ENCODE results near the gene JPH2. TPM values are rescaled to one million over a fixed set of nuclear protein-coding genes. Genes with fewer than 3 reads are reported as not detected.
A peak's percentile ranks its signal among the peaks of the same experiment; 100 is the strongest.
"Not testable (repeated sequence)": the region's sequence is repeated elsewhere in the genome, so short reads cannot be mapped to it uniquely, and the experiment has no call there.

The JPH2 gene
- total RNA-seq, 1 experiment from 2014 or later = 31.8 TPM

GRCh38 chr20:44159125-44159524 lies 27.9 kb downstream of the JPH2 start:
- no peak for DNase-seq (ENCODE audit: low read depth)

- no peak for DNase-seq (ENCODE audit: low read depth)
These were observed 29.9 kb downstream of the JPH2 start for GRCh38 chr20:44157061-44157460.

GRCh38 chr20:44154521-44155001 lies 32.4 kb downstream of the JPH2 start:
- peak; percentile 80 for DNase-seq (ENCODE audit: low read depth)

- peak; percentile 55 for DNase-seq (ENCODE audit: low read depth)
These were observed 33.3 kb downstream of the JPH2 start for GRCh38 chr20:44153636-44154043.

GRCh38 chr20:44151621-44152416 lies 35.2 kb downstream of the JPH2 start:
- DNase-seq (ENCODE audit: low read depth) = no peak

GRCh38 chr20:44146272-44146671 lies 40.7 kb downstream of the JPH2 start:
- DNase-seq (ENCODE audit: low read depth) = no peak

- DNase-seq (ENCODE audit: low read depth) = no peak
These were observed 41.7 kb downstream of the JPH2 start for GRCh38 chr20:44145131-44145775.

- no peak for DNase-seq (ENCODE audit: low read depth)
These were observed 43.1 kb downstream of the JPH2 start for GRCh38 chr20:44143936-44144335.

- DNase-seq (ENCODE audit: low read depth) = peak; percentile 90
These were observed 44.6 kb downstream of the JPH2 start for GRCh38 chr20:44142413-44142812.

GRCh38 chr20:44141873-44142272 lies 45.1 kb downstream of the JPH2 start:
- DNase-seq (ENCODE audit: low read depth) = no peak

- DNase-seq (ENCODE audit: low read depth) = peak; percentile 77
These were observed 48.1 kb downstream of the JPH2 start for GRCh38 chr20:44138867-44139266.

GRCh38 chr20:44137266-44137801 lies 49.7 kb downstream of the JPH2 start:
- peak; percentile 82 for DNase-seq (ENCODE audit: low read depth)

GRCh38 chr20:44136579-44137265 lies 50.3 kb downstream of the JPH2 start:
- DNase-seq (ENCODE audit: low read depth) = no peak

GRCh38 chr20:44135417-44136204 lies 51.4 kb downstream of the JPH2 start:
- no peak for DNase-seq (ENCODE audit: low read depth)

GRCh38 chr20:44135012-44135412 lies 52.0 kb downstream of the JPH2 start:
- no peak for DNase-seq (ENCODE audit: low read depth)

- DNase-seq (ENCODE audit: low read depth) = no peak
These were observed 53.6 kb downstream of the JPH2 start for GRCh38 chr20:44133424-44133823.

- no peak for DNase-seq (ENCODE audit: low read depth)
These were observed 55.3 kb downstream of the JPH2 start for GRCh38 chr20:44131704-44132103.

GRCh38 chr20:44129911-44130718 lies 56.9 kb downstream of the JPH2 start:
- DNase-seq (ENCODE audit: low read depth) = peak; percentile 93

GRCh38 chr20:44129300-44129699 lies 57.7 kb downstream of the JPH2 start:
- DNase-seq (ENCODE audit: low read depth) = not testable (repeated sequence)

GRCh38 chr20:44126445-44126844 lies 60.5 kb downstream of the JPH2 start:
- DNase-seq (ENCODE audit: low read depth) = no peak

Data from LHCN-M2 (cell line).